Esophagus squamous epithelium (tissue), 5 donors: Measurements from ENCODE around the gene MAD1L1. TPM values are rescaled to one million over a fixed set of nuclear protein-coding genes. Genes with fewer than 3 reads are reported as not detected.

Source experiments
- DNase-seq: peaks from one replicate; lab custom pipeline; 2025; lab: John Stamatoyannopoulos, UW
- H3K27ac ChIP-seq, 4 donors: fragments of 200-600 bp; sonication (generic); one replicate each; pipeline ENCODE4 v1.5.1; 2016 to 2019; ENCODE audit warnings: mild to moderate bottlenecking in 1 of 4
- H3K27me3 ChIP-seq, 4 donors: fragments of 200-600 bp; sonication (generic); 1 replicate in 3 of 4; 2 replicates in 1 of 4; pipeline versions ENCODE4 v1.5.1 to v1.6.0; 2017 to 2021; ENCODE audit warnings: antibody characterized with exemption in 1 of 4
- H3K36me3 ChIP-seq, 3 donors: fragments of 200-600 bp; sonication (generic); one replicate each; pipeline ENCODE4 v1.5.1; 2016 to 2019
- H3K4me1 ChIP-seq, 3 donors: fragments of 200-600 bp; sonication (generic); one replicate each; pipeline ENCODE4 v1.5.1; 2017 to 2019
- H3K4me3 ChIP-seq, 4 donors: fragments of 200-600 bp; sonication (generic); 1 replicate in 3 of 4; 2 replicates in 1 of 4; pipeline ENCODE4 v1.5.1; 2016 to 2019; ENCODE audit warnings: mild to moderate bottlenecking in 2 of 4, moderate library complexity in 1 of 4
- H3K9me3 ChIP-seq, 3 donors: fragments of 200-600 bp; sonication (generic); one replicate each; pipeline ENCODE4 v1.5.1; 2016 to 2019
- CTCF ChIP-seq, 6 experiments: fragments of 450-650 bp in 4 of 6; fragments of 200-600 bp in 2 of 6; sonication (generic) in 2 of 6; IDR thresholded peaks; one replicate each; pipeline ENCODE4 v1.5.1; 2016 to 2019; ENCODE audit warnings: antibody characterized with exemption in 6 of 6, mild to moderate bottlenecking in 4 of 6, moderate library complexity in 4 of 6
- POLR2A ChIP-seq, 4 donors: fragments of 450-650 bp; IDR thresholded peaks; one replicate each; pipeline ENCODE4 v1.6.1; 2017; ENCODE audit warnings: antibody characterized with exemption in 4 of 4, mild to moderate bottlenecking in 4 of 4, moderate library complexity in 3 of 4
- WGBS, 2 donors: methylation state at CpG; one replicate each; pipeline ENCODE4 v1.1.5; 2018; 5-methylcytosine and 5-hydroxymethylcytosine counted together
- intact Hi-C: fragments of 100-400 bp; cut with DNase I; formaldehyde crosslinking; loops from one replicate; pipeline ENCODE4 v1.15.0; 2022
- total RNA-seq, 4 donors: library from RNA; depleted of rRNA; stranded (reverse); fragments of >200 nt; gene quantifications; one replicate each; pipeline ENCODE4 v1.1.0, GENCODE V29; 2016
- donor health status: DM: yes; HTN: yes; CAD: no.

MAD1L1 gene
- total RNA-seq, 4 donors from 2014 or later, result 16.6 to 40.4 (median 30.2) TPM

GRCh38 chr7:1961701-1962276 lies 271.0 kb downstream of the MAD1L1 start:
- intact Hi-C loops, result no loop called here
- peaks cover 0 to 15% (median 0%) of the 10 kb centered on the region in 3 donors for H3K36me3 ChIP-seq
- no peaks in the 10 kb centered on the region for H3K4me1 ChIP-seq
- no peak overlapping the region for H3K4me3 ChIP-seq
- H3K9me3 ChIP-seq, result no peaks in the 10 kb centered on the region
- no peak overlapping the region for H3K27ac ChIP-seq
- H3K27me3 ChIP-seq, result no peaks in the 10 kb centered on the region
- WGBS, 2 donors, result 59 to 67% methylated on average over 15 of the region's 15 CpGs
- no peak for TF ChIP-seq CTCF (IDR thresholded peaks at IDR 0.05)
- no peak for TF ChIP-seq POLR2A (IDR thresholded peaks at IDR 0.05)
- no peak for DNase-seq

DNA sequence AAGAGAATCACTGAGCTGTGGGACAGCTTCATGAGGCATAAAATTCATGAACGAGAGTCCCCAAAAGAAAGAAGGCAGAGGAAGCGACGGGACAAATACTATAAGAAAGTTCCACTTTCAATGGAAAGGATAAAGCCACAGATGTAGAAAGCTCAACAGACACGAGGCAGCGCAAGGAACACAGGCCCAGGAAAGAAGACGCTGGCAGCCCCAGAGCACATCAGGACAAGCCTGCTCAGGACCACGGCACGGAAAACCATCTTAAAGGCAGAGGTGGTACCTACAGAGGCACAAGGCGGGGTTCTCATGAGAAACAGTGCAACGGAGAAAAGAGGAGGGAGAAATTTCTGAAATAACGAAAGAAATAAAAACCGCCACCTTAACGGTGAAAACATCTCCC lies 273.4 kb downstream of the MAD1L1 start:
- Histone ChIP-seq H3K9me3 (no peaks in the 10 kb centered on the region), H3K27ac (no peak overlapping the region), H3K4me3 (no peak overlapping the region), H3K4me1 (no peaks in the 10 kb centered on the region), H3K36me3 (peaks cover 0 to 20% (median 0%) of the 10 kb centered on the region in 3 donors), H3K27me3 (no peaks in the 10 kb centered on the region)
- TF ChIP-seq POLR2A (IDR thresholded peaks at IDR 0.05) (no peak), CTCF (IDR thresholded peaks at IDR 0.05) (no peak)
- no peak for DNase-seq
- intact Hi-C loops, result no loop called here
- 93% methylated on average over 13 of the region's 13 CpGs for WGBS, 2 donors

- Histone ChIP-seq H3K27me3 (no peaks in the 10 kb centered on the region), H3K27ac (no peak overlapping the region), H3K4me3 (no peak overlapping the region), H3K9me3 (no peaks in the 10 kb centered on the region), H3K36me3 (peaks cover 0 to 12% (median 0%) of the 10 kb centered on the region in 3 donors), H3K4me1 (no peaks in the 10 kb centered on the region)
- 90% methylated on average over 15 to 23 of the region's 28 CpGs for WGBS, 2 donors
- TF ChIP-seq POLR2A (IDR thresholded peaks at IDR 0.05), result no peak
- TF ChIP-seq CTCF (IDR thresholded peaks at IDR 0.05), result no peak
- intact Hi-C loops, result no loop called here
- no peak for DNase-seq
These were observed 275.1 kb downstream of the MAD1L1 start for GRCh38 chr7:1957471-1958225.

DNA sequence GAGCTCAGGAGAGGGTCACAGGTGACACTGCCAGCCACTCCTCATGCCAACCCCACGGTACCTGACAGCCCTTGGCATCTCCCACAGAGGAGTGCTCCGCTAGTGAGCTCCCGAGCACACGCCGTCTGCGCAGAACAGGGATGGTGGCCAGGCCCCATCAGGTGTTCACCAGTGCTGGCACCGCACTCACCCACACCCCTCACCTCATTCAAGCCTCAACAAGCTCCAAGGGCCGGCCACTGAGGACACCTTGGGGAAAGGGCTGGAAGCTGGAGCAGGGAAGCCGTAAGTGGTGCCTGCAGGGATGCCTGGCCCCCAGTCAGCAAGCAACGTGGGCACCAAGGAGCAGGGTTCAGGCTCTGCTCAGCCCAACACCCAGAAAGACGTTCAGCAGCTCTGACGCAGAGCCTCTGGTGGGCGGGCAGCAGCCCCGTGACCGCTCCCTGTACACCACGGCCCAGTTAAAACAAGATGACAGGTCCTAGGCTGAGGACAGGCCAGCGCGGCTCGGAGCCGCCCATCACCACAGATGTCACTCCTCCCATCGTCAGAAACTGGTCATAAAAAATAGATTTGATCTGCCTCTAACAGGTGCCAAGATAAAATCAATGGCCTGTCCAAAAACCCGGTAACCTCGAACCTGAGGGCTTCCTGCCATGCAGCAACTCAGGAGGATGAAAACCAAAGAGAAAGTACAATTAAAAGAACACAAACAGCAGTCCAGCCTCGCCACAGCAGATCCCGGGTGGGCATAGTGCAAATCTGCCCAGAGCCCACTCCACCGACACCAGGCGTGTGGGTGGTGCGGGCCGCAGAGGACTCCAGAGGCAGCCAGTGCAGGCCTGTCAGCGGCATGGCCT lies 275.9 kb downstream of the MAD1L1 start:
- no peaks in the 10 kb centered on the region for H3K4me1 ChIP-seq
- 83 to 95% methylated on average over 7 to 10 of the region's 30 CpGs for WGBS, 2 donors
- no peak overlapping the region for H3K4me3 ChIP-seq
- intact Hi-C loops, result no loop called here
- no peaks in the 10 kb centered on the region for H3K9me3 ChIP-seq
- H3K27ac ChIP-seq, result no peak overlapping the region
- no peak for DNase-seq
- H3K27me3 ChIP-seq, result no peaks in the 10 kb centered on the region
- H3K36me3 ChIP-seq, result peaks cover 0 to 12% (median 0%) of the 10 kb centered on the region in 3 donors
- no peak for TF ChIP-seq POLR2A (IDR thresholded peaks at IDR 0.05)
- TF ChIP-seq CTCF (IDR thresholded peaks at IDR 0.05), result no peak
